HepG2 (cell line): ENCODE results near the gene SLC35B2. TPM values are rescaled to one million over a fixed set of nuclear protein-coding genes. Genes with fewer than 3 reads are reported as not detected.

Experiments
- BRD4 ChIP-seq: sonication (generic); formaldehyde crosslinking; IDR thresholded peaks from 2 replicates; pipeline ENCODE4 v1.4.0; 2020; ENCODE audit warnings: missing genetic modification reagents
- KLF12 ChIP-seq: sonication (generic); formaldehyde crosslinking; IDR thresholded peaks from 2 replicates; pipeline ENCODE4 v1.4.0; 2020; ENCODE audit warnings: missing genetic modification reagents, borderline replicate concordance
- KLF6 ChIP-seq: IDR thresholded peaks from 2 replicates; pipeline ENCODE4 v1.8.0; 2016; ENCODE audit warnings: missing biosample characterization, missing genetic modification reagents
- MLLT10 ChIP-seq: sonication (generic); formaldehyde crosslinking; IDR thresholded peaks from 2 replicates; pipeline ENCODE4 v1.4.0; 2020; ENCODE audit warnings: missing genetic modification reagents
- NFKBIZ ChIP-seq: IDR thresholded peaks from 2 replicates; pipeline ENCODE4 v1.6.1; 2018; ENCODE audit warnings: missing genetic modification reagents, missing compliant biosample characterization
- STAG1 ChIP-seq: sonication (generic); formaldehyde crosslinking; IDR thresholded peaks from 2 replicates; pipeline ENCODE4 v1.4.0; 2020; ENCODE audit warnings: missing genetic modification reagents
- TOPORS ChIP-seq: sonication (generic); formaldehyde crosslinking; IDR thresholded peaks from 2 replicates; pipeline ENCODE4 v1.8.0; 2023; ENCODE audit warnings: mild to moderate bottlenecking, missing genetic modification reagents
- TP53 ChIP-seq: sonication (generic); formaldehyde crosslinking; conservative IDR thresholded peaks from 2 replicates; pipeline ENCODE4 v1.4.0; 2020; ENCODE audit warnings: missing genetic modification reagents
- ZNF331 ChIP-seq: sonication (generic); formaldehyde crosslinking; IDR thresholded peaks from 2 replicates; pipeline ENCODE4 v1.4.0; 2020; ENCODE audit warnings: missing genetic modification reagents
- ZNF614 ChIP-seq: IDR thresholded peaks from 2 replicates; pipeline ENCODE4 v1.6.1; 2018; ENCODE audit warnings: missing biosample characterization, missing genetic modification reagents, inconsistent platforms, borderline replicate concordance
- ZNF749 ChIP-seq: sonication (generic); formaldehyde crosslinking; IDR thresholded peaks from 2 replicates; pipeline ENCODE4 v1.8.0; 2022; ENCODE audit warnings: mild to moderate bottlenecking, missing genetic modification reagents, moderate library complexity, borderline replicate concordance
- polyA plus RNA-seq, 8 experiments: library from polyadenylated mRNA; depleted of rRNA in 3 of 8; stranded (reverse) in 7 of 8; unstranded in 1 of 8; fragments of >200 nt; fragmentation: Illumina TruSeq in 4 of 8; extraction: Trizol in 4 of 8; gene quantifications; 2 replicates each; pipeline versions ENCODE4 v1.2.1 to v1.2.3, GENCODE V29; 2011 to 2016; ENCODE audit warnings: low read depth in 4 of 8, missing spikeins in 1 of 8, mixed read lengths in 1 of 8; ENCODE audit not compliant: insufficient read depth in 1 of 8
- total RNA-seq, 5 experiments: library from RNA; depleted of rRNA; stranded (reverse); fragments of >200 nt; fragmentation: Illumina TruSeq; extraction: Trizol; gene quantifications; 2 replicates each; pipeline ENCODE4 v1.2.3, GENCODE V29; 2016; ENCODE audit warnings: low read depth in 1 of 5
- TF ChIP-seq, protein P1 (sequence below): sonication (generic); formaldehyde crosslinking; IDR thresholded peaks from 2 replicates; pipeline ENCODE4 v1.5.0; 2020; ENCODE audit warnings: mild to moderate bottlenecking, missing genetic modification reagents, moderate library complexity
- TF ChIP-seq, protein P2 (sequence below): sonication (generic); formaldehyde crosslinking; IDR thresholded peaks from 2 replicates; pipeline ENCODE4 v1.4.0; 2020; ENCODE audit warnings: mild to moderate bottlenecking, missing genetic modification reagents
- TF ChIP-seq, protein P3 (sequence below): sonication (generic); formaldehyde crosslinking; IDR thresholded peaks from 2 replicates; pipeline ENCODE4 v1.5.0; 2020; ENCODE audit warnings: mild to moderate bottlenecking, low read depth, missing genetic modification reagents, borderline replicate concordance
- TF ChIP-seq, protein P4 (sequence below), 2 experiments: sonication (generic) in 1 of 2; formaldehyde crosslinking in 1 of 2; IDR thresholded peaks; 2 replicates each; pipeline versions ENCODE4 v1.4.0 to v1.6.1; 2016 to 2020; ENCODE audit warnings: borderline replicate concordance in 1 of 2, low read depth in 1 of 2, mild to moderate bottlenecking in 1 of 2, missing genetic modification reagents in 1 of 2
- TF ChIP-seq, protein P5 (sequence below): IDR thresholded peaks from 2 replicates; pipeline ENCODE4 v1.6.1; 2016; ENCODE audit warnings: mild to moderate bottlenecking, missing biosample characterization, missing genetic modification reagents
- TF ChIP-seq, protein P6 (sequence below): IDR thresholded peaks from 2 replicates; pipeline ENCODE4 v1.6.1; 2012; ENCODE audit warnings: low read length, improper control_type of control experiment

Gene SLC35B2
- total and polyA plus RNA-seq, 2 of the 13 experiments (the other 11 are each of a cell fraction or from before 2014, with no cell fraction given) = 61.1 to 148 TPM

DNA sequence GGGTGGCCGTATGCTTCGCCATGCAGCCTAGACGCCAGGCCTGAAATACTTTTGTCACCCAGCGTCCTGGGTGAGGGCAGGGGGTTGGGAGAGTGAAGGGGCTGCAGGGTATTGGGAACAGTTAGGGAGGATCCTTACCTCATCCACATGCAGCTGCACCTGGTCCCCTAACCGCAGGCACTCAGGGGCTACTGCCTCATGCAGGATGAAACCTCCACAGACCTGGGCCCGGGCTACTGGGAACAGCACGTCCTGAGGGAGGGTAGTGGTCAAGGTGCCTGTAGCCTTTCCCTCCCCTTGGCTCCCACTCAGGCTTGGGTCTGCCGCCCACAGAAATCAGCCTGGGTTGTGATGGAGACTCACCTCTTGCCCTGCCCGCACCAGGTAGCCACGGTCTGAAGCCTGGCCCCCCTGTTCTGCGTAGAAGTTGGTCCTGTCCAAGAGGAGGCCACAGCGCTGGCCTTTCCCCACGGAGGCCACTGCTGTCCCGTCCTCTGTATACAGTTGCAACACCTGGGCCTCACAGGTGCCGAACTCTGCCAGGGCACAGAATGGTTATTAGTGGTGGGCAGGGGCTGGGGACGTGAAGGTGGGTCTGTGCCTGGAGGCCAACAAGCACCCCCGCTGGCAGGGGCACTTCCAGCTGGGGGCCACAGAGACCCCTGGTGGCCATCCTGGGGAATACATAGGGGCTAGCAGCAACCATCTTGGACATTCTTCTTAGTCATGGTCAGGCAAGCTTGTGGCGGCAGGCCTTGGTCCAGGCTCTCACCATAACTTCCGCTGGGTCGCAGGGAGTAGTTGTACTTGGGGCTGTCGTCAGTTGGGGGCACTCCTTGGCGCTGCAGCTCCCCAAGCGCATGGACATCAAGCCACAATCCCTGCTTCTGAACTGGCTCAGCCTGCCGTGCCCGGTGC lies 47.2 kb upstream of the SLC35B2 start (continued):
- TF ChIP-seq, protein P1, sequence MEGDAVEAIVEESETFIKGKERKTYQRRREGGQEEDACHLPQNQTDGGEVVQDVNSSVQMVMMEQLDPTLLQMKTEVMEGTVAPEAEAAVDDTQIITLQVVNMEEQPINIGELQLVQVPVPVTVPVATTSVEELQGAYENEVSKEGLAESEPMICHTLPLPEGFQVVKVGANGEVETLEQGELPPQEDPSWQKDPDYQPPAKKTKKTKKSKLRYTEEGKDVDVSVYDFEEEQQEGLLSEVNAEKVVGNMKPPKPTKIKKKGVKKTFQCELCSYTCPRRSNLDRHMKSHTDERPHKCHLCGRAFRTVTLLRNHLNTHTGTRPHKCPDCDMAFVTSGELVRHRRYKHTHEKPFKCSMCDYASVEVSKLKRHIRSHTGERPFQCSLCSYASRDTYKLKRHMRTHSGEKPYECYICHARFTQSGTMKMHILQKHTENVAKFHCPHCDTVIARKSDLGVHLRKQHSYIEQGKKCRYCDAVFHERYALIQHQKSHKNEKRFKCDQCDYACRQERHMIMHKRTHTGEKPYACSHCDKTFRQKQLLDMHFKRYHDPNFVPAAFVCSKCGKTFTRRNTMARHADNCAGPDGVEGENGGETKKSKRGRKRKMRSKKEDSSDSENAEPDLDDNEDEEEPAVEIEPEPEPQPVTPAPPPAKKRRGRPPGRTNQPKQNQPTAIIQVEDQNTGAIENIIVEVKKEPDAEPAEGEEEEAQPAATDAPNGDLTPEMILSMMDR (CRISPR knock-in tag) = peak; percentile 93
- TF ChIP-seq MLLT10 (CRISPR knock-in tag) = no peak
- TF ChIP-seq, protein P2, sequence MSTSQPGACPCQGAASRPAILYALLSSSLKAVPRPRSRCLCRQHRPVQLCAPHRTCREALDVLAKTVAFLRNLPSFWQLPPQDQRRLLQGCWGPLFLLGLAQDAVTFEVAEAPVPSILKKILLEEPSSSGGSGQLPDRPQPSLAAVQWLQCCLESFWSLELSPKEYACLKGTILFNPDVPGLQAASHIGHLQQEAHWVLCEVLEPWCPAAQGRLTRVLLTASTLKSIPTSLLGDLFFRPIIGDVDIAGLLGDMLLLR (CRISPR knock-in tag) = no peak
- TF ChIP-seq BRD4 = no peak
- TF ChIP-seq KLF6 (CRISPR knock-in tag) = no peak
- TF ChIP-seq, protein P3, sequence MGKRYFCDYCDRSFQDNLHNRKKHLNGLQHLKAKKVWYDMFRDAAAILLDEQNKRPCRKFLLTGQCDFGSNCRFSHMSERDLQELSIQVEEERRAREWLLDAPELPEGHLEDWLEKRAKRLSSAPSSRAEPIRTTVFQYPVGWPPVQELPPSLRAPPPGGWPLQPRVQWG (CRISPR knock-in tag) = no peak
- TF ChIP-seq TP53 (CRISPR knock-in tag) = no peak
- peak; percentile 33; the same call in 1 of the 2 replicates for TF ChIP-seq ZNF614 (CRISPR knock-in tag)
- TF ChIP-seq, protein P4, sequence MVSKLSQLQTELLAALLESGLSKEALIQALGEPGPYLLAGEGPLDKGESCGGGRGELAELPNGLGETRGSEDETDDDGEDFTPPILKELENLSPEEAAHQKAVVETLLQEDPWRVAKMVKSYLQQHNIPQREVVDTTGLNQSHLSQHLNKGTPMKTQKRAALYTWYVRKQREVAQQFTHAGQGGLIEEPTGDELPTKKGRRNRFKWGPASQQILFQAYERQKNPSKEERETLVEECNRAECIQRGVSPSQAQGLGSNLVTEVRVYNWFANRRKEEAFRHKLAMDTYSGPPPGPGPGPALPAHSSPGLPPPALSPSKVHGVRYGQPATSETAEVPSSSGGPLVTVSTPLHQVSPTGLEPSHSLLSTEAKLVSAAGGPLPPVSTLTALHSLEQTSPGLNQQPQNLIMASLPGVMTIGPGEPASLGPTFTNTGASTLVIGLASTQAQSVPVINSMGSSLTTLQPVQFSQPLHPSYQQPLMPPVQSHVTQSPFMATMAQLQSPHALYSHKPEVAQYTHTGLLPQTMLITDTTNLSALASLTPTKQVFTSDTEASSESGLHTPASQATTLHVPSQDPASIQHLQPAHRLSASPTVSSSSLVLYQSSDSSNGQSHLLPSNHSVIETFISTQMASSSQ (IDR thresholded peaks at IDR 0.05; ENCODE audit: low read depth) = no peak
- TF ChIP-seq, protein P4 (CRISPR knock-in tag; IDR thresholded peaks at IDR 0.05; ENCODE audit: borderline replicate concordance) = no peak
- no peak for TF ChIP-seq TOPORS (CRISPR knock-in tag)
- TF ChIP-seq KLF12 (CRISPR knock-in tag) = no peak
- TF ChIP-seq ZNF331 (CRISPR knock-in tag) = no peak
- TF ChIP-seq STAG1 = peak; percentile 60
- TF ChIP-seq, protein P5, sequence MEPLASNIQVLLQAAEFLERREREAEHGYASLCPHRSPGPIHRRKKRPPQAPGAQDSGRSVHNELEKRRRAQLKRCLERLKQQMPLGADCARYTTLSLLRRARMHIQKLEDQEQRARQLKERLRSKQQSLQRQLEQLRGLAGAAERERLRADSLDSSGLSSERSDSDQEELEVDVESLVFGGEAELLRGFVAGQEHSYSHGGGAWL = peak; percentile 36; the same call in 1 of the 2 replicates
- no peak for TF ChIP-seq ZNF749 (CRISPR knock-in tag)
- TF ChIP-seq, protein P6, sequence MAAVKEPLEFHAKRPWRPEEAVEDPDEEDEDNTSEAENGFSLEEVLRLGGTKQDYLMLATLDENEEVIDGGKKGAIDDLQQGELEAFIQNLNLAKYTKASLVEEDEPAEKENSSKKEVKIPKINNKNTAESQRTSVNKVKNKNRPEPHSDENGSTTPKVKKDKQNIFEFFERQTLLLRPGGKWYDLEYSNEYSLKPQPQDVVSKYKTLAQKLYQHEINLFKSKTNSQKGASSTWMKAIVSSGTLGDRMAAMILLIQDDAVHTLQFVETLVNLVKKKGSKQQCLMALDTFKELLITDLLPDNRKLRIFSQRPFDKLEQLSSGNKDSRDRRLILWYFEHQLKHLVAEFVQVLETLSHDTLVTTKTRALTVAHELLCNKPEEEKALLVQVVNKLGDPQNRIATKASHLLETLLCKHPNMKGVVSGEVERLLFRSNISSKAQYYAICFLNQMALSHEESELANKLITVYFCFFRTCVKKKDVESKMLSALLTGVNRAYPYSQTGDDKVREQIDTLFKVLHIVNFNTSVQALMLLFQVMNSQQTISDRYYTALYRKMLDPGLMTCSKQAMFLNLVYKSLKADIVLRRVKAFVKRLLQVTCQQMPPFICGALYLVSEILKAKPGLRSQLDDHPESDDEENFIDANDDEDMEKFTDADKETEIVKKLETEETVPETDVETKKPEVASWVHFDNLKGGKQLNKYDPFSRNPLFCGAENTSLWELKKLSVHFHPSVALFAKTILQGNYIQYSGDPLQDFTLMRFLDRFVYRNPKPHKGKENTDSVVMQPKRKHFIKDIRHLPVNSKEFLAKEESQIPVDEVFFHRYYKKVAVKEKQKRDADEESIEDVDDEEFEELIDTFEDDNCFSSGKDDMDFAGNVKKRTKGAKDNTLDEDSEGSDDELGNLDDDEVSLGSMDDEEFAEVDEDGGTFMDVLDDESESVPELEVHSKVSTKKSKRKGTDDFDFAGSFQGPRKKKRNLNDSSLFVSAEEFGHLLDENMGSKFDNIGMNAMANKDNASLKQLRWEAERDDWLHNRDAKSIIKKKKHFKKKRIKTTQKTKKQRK = no peak
- TF ChIP-seq NFKBIZ (CRISPR knock-in tag) = no peak
